T-helper 9 cell (primary cell): ENCODE data around the gene MKI67.
A peak's percentile ranks its signal among the peaks of the same experiment; 100 is the strongest.

Experiments
- DNase-seq: peaks from one replicate; pipeline ENCODE4 v3.0.0-alpha.2; 2020

MKI67 gene

DNA sequence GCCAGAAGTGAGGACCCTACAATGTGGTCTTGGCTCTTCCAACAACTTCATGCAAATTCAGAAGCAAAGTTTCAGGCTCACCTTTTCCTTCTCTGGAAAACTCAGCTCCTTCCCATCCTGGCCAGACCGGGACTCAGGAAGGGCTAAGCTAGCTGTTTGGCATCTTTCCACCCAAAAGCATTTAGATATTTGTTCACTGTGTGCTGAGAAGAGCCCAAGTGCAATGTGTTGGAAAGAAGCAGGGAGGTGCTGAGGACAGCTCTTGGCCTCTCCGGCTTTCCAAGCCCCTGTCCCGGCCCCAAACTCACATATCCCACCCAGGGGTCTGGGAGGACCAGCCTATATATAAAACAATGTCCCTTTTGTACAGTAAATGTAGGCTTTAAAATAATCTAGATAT, 44.5 kb downstream of the MKI67 start:
- no peak for DNase-seq

- no peak for DNase-seq
Observed at GRCh38 chr10:128081222-128081621, 45.0 kb downstream of the MKI67 start.

DNA sequence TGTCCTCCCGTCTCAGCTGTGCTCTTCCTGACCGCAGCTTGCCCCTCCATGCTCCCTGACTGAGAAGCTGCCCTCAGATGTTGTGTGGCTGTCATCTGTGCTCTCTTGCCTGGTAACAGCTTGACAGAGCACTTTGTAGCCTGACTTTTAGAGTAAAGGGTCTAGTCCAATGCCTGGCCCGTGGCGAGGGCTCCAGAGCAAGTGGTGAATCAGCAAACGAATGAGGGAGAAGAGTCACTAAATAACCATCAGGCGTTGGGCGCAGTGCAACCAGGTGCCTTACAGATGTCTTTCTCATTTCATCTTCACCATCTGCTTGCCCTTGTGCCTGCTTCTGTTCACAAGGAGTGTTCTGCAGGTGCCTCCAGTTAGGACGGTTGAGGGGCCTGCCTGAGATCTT, 45.6 kb downstream of the MKI67 start:
- no peak for DNase-seq

DNA sequence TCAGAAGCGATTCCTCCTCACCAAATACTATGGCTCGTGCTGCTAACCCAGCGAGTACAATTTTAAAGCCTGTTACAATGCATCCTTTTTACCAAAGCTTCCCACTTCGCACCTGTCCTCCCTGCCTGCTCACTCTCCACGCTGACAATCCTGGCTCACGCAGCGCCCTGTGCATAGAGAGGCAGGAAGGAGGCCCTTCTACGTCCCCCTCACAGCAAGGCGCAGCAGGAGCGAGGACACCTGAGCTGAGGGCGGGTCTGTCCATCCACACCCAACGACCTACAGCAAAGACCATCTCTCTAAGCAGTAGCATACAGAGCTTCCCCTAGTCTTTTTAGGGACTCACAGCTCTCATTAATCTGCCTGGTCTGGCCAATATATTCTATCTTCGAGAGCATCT, 46.0 kb downstream of the MKI67 start:
- no peak for DNase-seq

GRCh38 chr10:128078136-128078969, 47.9 kb downstream of the MKI67 start:
- peak; percentile 28 for DNase-seq

GRCh38 chr10:128077155-128077875, 48.9 kb downstream of the MKI67 start:
- DNase-seq, result no peak

DNA sequence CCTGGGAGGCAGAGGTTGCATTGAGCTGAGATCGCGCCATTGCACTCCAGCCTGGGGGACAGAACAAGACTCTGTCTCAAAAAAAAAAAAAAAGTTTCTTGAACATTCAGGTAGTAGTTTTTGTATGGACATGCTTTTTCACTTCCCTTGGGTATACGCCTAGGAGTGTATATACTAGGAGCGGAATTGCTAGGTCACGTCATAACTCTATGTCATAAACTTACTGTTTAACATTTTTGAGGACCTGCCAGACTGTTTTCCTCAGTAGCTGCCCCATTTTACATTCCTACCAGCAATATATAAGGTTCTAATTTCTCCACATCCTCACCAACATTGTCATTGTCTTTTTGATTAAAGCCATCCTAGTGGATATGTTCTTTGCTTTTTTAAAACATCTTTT, 51.6 kb downstream of the MKI67 start:
- DNase-seq, result no peak

GRCh38 chr10:128073890-128074289, 52.3 kb downstream of the MKI67 start:
- DNase-seq, result no peak

GRCh38 chr10:128072941-128073645, 53.1 kb downstream of the MKI67 start:
- DNase-seq, result no peak

DNA sequence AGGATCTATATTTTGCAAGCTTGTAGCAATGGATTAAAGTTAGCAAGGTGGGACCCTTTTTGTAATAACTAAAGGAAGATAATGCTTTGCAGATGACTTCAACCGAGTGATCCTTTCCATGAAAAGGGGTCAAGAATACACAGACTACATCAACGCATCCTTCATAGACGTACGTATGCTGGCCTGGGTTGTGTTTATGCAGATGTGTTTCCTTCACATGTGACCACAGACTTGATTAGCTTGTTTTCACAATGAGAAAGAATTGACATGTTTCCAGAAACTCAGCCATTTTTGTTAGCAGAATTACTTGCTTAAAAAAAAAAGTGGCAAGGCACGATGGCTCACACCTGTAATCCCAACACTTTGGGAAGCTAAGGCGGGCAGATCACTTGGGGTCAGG, 54.2 kb downstream of the MKI67 start:
- DNase-seq, result no peak

- no peak for DNase-seq
Observed at GRCh38 chr10:128071417-128071782, 54.8 kb downstream of the MKI67 start.

GRCh38 chr10:128070721-128071416, 55.4 kb downstream of the MKI67 start:
- DNase-seq, result no peak

- DNase-seq, result no peak
Observed at GRCh38 chr10:128070161-128070560, 56.1 kb downstream of the MKI67 start.

GRCh38 chr10:128069351-128070051, 56.7 kb downstream of the MKI67 start:
- DNase-seq, result peak; percentile 83

GRCh38 chr10:128068398-128069285, 57.6 kb downstream of the MKI67 start:
- no peak for DNase-seq

- no peak for DNase-seq
Observed at GRCh38 chr10:128067691-128068397, 58.4 kb downstream of the MKI67 start.

GRCh38 chr10:128066870-128067382, 59.3 kb downstream of the MKI67 start:
- no peak for DNase-seq

DNA sequence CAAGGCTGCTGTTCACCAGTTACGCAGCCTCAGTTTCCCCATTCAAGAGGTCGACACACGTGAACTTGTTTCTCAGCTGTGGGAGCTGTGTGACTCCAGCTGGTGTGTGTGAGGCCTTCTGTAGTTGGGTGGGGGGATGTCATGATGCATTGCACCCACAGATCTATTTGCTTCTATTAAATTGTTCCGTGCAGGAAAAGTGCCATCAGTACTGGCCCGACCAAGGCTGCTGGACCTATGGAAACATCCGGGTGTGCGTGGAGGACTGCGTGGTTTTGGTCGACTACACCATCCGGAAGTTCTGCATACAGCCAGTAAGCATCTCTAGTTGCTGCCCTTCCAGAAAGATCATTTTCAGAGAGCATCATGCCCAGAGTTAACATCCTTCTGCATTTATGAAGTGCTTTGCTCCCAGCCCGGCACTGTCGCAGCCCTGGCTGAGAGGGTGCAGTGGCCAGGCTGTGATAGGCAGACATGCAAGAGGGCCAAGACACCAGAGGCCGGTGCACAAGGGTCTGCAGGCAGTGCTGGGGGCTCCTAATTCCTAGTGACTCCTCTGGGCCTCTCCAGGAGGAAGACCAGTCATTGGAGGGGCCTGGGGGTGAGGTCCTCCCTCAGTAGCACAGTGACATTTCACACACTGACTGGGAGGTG, 60.2 kb downstream of the MKI67 start:
- no peak for DNase-seq

DNA sequence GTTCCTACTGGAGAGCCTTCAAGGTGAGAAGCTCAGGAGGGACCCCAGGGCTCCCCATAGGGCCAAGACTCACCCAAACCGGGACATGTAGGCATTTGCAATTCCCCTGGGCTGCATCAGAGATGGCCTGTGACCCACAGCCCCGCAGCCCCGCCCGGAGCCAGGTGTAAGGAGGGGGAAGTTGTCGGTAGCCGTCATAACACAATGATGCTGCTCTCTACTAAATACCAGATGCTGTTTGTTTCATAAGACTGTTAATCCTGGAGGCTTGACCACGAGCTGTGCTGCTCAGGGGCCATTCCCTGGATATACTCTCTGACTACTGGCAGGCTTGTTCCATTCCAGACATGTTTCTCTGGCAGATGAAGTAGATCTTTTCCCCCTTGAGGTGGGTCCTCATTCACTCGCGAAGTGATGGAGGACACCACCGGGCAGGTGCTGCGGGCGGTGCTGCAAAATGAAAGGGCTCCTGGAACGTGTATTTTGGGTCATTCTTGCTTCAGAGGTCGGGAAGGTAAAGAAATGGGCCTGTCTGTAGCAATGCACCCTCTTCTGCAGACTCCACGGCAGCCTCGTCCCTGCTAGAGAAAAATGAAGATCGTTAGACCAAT, 61.1 kb downstream of the MKI67 start:
- DNase-seq, result no peak
